Measurements from ENCODE around the gene TSPAN18.

Gene TSPAN18

GRCh38 chr11:44967930-44968496, 241.3 kb downstream of the TSPAN18 start:
- Histone ChIP-seq H2AFZ (ENCODE audit: low read length) (no peak overlapping the region), H3K27me3 (replicated peaks; ENCODE audit: insufficient read depth, low read length) (no peaks in the 10 kb centered on the region), H3K27ac (ENCODE audit: low read length) (no peak overlapping the region), H3K4me2 (ENCODE audit: low read depth, low read length) (no peak overlapping the region), H3K79me2 (ENCODE audit: low read length) (no peaks in the 10 kb centered on the region), H3K9me2 (replicated peaks; ENCODE audit: insufficient read depth, low read length) (no peaks in the 10 kb centered on the region), H4K20me1 (ENCODE audit: insufficient read depth, low read length) (no peaks in the 10 kb centered on the region), H3K4me3 (ENCODE audit: low read length) (no peak overlapping the region), H3K4me1 (ENCODE audit: low read length) (no peaks in the 10 kb centered on the region), H3K9ac (ENCODE audit: low read length) (no peak overlapping the region), H3K9me3 (replicated peaks; ENCODE audit: insufficient read depth, low read length) (no peaks in the 10 kb centered on the region), H3K36me3 (replicated peaks; ENCODE audit: insufficient read depth, low read length) (no peaks in the 10 kb centered on the region), H3F3A (ENCODE audit: insufficient read depth, low read length) (no peaks in the 10 kb centered on the region)
- no peak for TF ChIP-seq EZH2phosphoT487 (IDR thresholded peaks at IDR 0.05; ENCODE audit: low read length)
- no peak for DNase-seq

GRCh38 chr11:44968510-44968909, 241.7 kb downstream of the TSPAN18 start:
- no peak for TF ChIP-seq EZH2phosphoT487 (IDR thresholded peaks at IDR 0.05; ENCODE audit: low read length)
- no peak for TF ChIP-seq EZH2 (optimal IDR thresholded peaks at IDR 0.05; ENCODE audit: low read depth, low read length)
- TF ChIP-seq CTCF (IDR thresholded peaks at IDR 0.05; ENCODE audit: low read length), result no peak
- Histone ChIP-seq H3F3A (ENCODE audit: insufficient read depth, low read length) (no peaks in the 10 kb centered on the region), H3K79me2 (ENCODE audit: low read length) (no peaks in the 10 kb centered on the region), H3K4me1 (ENCODE audit: low read length) (no peaks in the 10 kb centered on the region), H3K9me3 (replicated peaks; ENCODE audit: insufficient read depth, low read length) (no peaks in the 10 kb centered on the region), H2AFZ (ENCODE audit: low read length) (no peak overlapping the region), H3K9ac (ENCODE audit: low read length) (no peak overlapping the region), H3K27ac (ENCODE audit: low read length) (no peak overlapping the region), H3K36me3 (replicated peaks; ENCODE audit: insufficient read depth, low read length) (no peaks in the 10 kb centered on the region), H3K9me2 (replicated peaks; ENCODE audit: insufficient read depth, low read length) (no peaks in the 10 kb centered on the region), H3K27me3 (replicated peaks; ENCODE audit: insufficient read depth, low read length) (no peaks in the 10 kb centered on the region), H3K4me2 (ENCODE audit: low read depth, low read length) (no peak overlapping the region), H3K4me3 (ENCODE audit: low read length) (no peak overlapping the region), H4K20me1 (ENCODE audit: insufficient read depth, low read length) (no peaks in the 10 kb centered on the region)
- no peak for DNase-seq

- Histone ChIP-seq H3K79me2 (ENCODE audit: low read length) (no peaks in the 10 kb centered on the region), H3K9me2 (replicated peaks; ENCODE audit: insufficient read depth, low read length) (no peaks in the 10 kb centered on the region), H4K20me1 (ENCODE audit: insufficient read depth, low read length) (no peaks in the 10 kb centered on the region), H3K9ac (ENCODE audit: low read length) (no peak overlapping the region), H3K36me3 (replicated peaks; ENCODE audit: insufficient read depth, low read length) (no peaks in the 10 kb centered on the region), H3K27ac (ENCODE audit: low read length) (no peak overlapping the region), H3F3A (ENCODE audit: insufficient read depth, low read length) (no peaks in the 10 kb centered on the region), H3K9me3 (replicated peaks; ENCODE audit: insufficient read depth, low read length) (no peaks in the 10 kb centered on the region), H2AFZ (ENCODE audit: low read length) (no peak overlapping the region), H3K4me1 (ENCODE audit: low read length) (no peaks in the 10 kb centered on the region), H3K4me3 (ENCODE audit: low read length) (no peak overlapping the region), H3K4me2 (ENCODE audit: low read depth, low read length) (no peak overlapping the region), H3K27me3 (replicated peaks; ENCODE audit: insufficient read depth, low read length) (no peaks in the 10 kb centered on the region)
- TF ChIP-seq EZH2phosphoT487 (IDR thresholded peaks at IDR 0.05; ENCODE audit: low read length) (no peak), CTCF (IDR thresholded peaks at IDR 0.05; ENCODE audit: low read length) (no peak), EZH2 (optimal IDR thresholded peaks at IDR 0.05; ENCODE audit: low read depth, low read length) (no peak)
- DNase-seq, result no peak
These were observed 243.0 kb downstream of the TSPAN18 start for GRCh38 chr11:44969651-44970252.

- H3F3A ChIP-seq (ENCODE audit: insufficient read depth, low read length), result no peaks in the 10 kb centered on the region
- no peaks in the 10 kb centered on the region for H3K9me3 ChIP-seq (replicated peaks; ENCODE audit: insufficient read depth, low read length)
- H3K4me3 ChIP-seq (ENCODE audit: low read length), result no peak overlapping the region
- H4K20me1 ChIP-seq (ENCODE audit: insufficient read depth, low read length), result no peaks in the 10 kb centered on the region
- no peak overlapping the region for H2AFZ ChIP-seq (ENCODE audit: low read length)
- no peak overlapping the region for H3K4me2 ChIP-seq (ENCODE audit: low read depth, low read length)
- no peaks in the 10 kb centered on the region for H3K4me1 ChIP-seq (ENCODE audit: low read length)
- no peak overlapping the region for H3K9ac ChIP-seq (ENCODE audit: low read length)
- H3K36me3 ChIP-seq (replicated peaks; ENCODE audit: insufficient read depth, low read length), result no peaks in the 10 kb centered on the region
- DNase-seq, result no peak
- H3K79me2 ChIP-seq (ENCODE audit: low read length), result no peaks in the 10 kb centered on the region
- TF ChIP-seq CTCF (IDR thresholded peaks at IDR 0.05; ENCODE audit: low read length) (no peak), EZH2 (optimal IDR thresholded peaks at IDR 0.05; ENCODE audit: low read depth, low read length) (no peak)
- no peaks in the 10 kb centered on the region for H3K9me2 ChIP-seq (replicated peaks; ENCODE audit: insufficient read depth, low read length)
- H3K27ac ChIP-seq (ENCODE audit: low read length), result no peak overlapping the region
- no peaks in the 10 kb centered on the region for H3K27me3 ChIP-seq (replicated peaks; ENCODE audit: insufficient read depth, low read length)
These were observed 243.5 kb downstream of the TSPAN18 start for GRCh38 chr11:44970293-44970692.
